Neural cell (in vitro differentiated cells): ENCODE measurements around the gene ADORA2B.

Experiments
- CTCF ChIP-seq: fragments of 450-650 bp; IDR thresholded peaks from 2 replicates; pipeline ENCODE4 v1.5.1; 2014; ENCODE audit warnings: antibody characterized with exemption, mild to moderate bottlenecking, moderate library complexity; ENCODE audit not compliant: poor library complexity, severe bottlenecking
- EP300 ChIP-seq: fragments of 450-650 bp; conservative IDR thresholded peaks from 2 replicates; pipeline ENCODE4 v1.6.1; 2014; ENCODE audit warnings: antibody characterized with exemption, mild to moderate bottlenecking, moderate library complexity; ENCODE audit not compliant: poor library complexity, severe bottlenecking
- MXI1 ChIP-seq: fragments of 450-650 bp; conservative IDR thresholded peaks from 2 replicates; pipeline ENCODE4 v1.6.1; 2014; ENCODE audit warnings: antibody characterized with exemption, mild to moderate bottlenecking; ENCODE audit not compliant: poor library complexity, severe bottlenecking
- POLR2AphosphoS5 ChIP-seq: IDR thresholded peaks from 2 replicates; pipeline ENCODE4 v1.6.1; 2012
- RAD21 ChIP-seq: fragments of 450-650 bp; conservative IDR thresholded peaks from 2 replicates; pipeline ENCODE4 v1.6.1; 2014; ENCODE audit warnings: antibody characterized with exemption, mild to moderate bottlenecking, moderate library complexity
- REST ChIP-seq: IDR thresholded peaks from 2 replicates; pipeline ENCODE4 v1.6.1; 2012; ENCODE audit warnings: borderline replicate concordance
- SMC3 ChIP-seq: fragments of 450-650 bp; conservative IDR thresholded peaks from 2 replicates; pipeline ENCODE4 v1.6.1; 2014; ENCODE audit warnings: antibody characterized with exemption, mild to moderate bottlenecking, moderate library complexity; ENCODE audit not compliant: poor library complexity
- TAF1 ChIP-seq: IDR thresholded peaks from 2 replicates; pipeline ENCODE4 v1.6.1; 2012; ENCODE audit warnings: low read depth

DNA sequence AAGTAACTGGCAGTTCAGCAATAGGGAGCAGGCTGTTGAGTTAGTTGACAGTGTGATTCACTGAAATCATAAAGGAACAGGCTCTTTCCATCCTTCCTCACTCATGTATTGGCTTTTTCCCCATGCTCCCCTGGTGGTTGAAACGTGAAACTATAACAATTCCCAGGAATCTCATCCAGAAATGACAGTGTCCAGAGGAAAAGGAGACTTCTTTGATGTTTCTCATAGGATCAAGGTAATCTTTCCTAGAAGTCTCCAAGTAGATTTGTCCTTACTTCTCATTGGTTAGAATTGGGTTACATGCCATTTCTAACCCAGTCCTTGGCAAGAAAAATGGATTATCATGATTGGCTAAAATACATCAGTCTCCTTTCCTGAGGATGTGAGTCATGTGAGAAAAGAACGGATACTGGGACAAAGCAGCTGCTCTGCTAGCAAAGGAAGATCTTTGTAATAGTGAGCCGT is 69.0 kb downstream of the ADORA2B start:
- TF ChIP-seq CTCF: peak; percentile 51
- TF ChIP-seq MXI1: no peak
- TF ChIP-seq RAD21: no peak
- TF ChIP-seq EP300: no peak
- no peak for TF ChIP-seq REST
- TF ChIP-seq POLR2AphosphoS5: no peak
- TF ChIP-seq SMC3: no peak
- no peak for TF ChIP-seq TAF1
